Measurements from ENCODE around the gene BLOC1S1. TPM values are rescaled to one million over a fixed set of nuclear protein-coding genes. Genes with fewer than 3 reads are reported as not detected.

The BLOC1S1 gene
- total RNA-seq (100 to 1,000 TPM; 173 to 356 (median 317) TPM), polyA plus RNA-seq (100 to 1,000 TPM; 329 to 655 (median 634) TPM)

DNA sequence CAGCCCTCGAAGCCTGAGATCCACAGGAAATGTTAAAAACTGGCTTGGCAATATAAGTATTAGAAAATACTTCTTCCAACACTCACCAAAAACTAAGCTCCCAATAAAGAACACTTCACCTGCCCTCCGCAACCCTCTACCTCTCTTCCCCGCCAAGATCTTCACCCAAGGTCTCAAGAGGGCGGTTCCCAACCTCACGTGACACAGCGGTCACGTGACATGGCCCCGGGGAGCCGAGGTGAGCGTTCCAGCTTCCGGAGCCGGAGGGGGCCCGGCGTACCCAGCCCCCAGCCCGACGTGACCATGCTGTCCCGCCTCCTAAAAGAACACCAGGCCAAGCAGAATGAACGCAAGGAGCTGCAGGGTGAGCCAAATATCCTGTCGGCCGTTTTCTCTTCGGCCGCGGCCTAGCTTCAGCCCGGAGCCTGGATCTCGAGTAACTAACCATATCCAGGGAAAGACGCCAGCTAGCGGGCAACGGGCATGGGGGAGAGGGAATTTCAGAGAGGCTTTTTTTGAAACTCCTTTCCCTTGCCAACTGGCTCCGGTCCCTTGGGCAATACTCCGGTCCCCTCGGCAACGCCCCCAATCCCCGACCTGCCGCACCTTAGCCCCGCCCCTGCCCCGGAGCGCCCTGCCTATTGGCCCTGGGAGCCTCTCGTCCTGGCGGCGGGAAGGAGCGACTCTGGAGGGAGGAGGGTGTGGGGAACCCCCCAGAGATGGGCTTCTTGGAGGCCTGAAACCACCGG, at the start of gene BLOC1S1:
Gene BLOC1S1 (plus strand): TSS at position 214 of the 749 bp plus-strand sequence. CDS start 6 bp downstream, at position 220.
- TF ChIP-seq, protein P1, sequence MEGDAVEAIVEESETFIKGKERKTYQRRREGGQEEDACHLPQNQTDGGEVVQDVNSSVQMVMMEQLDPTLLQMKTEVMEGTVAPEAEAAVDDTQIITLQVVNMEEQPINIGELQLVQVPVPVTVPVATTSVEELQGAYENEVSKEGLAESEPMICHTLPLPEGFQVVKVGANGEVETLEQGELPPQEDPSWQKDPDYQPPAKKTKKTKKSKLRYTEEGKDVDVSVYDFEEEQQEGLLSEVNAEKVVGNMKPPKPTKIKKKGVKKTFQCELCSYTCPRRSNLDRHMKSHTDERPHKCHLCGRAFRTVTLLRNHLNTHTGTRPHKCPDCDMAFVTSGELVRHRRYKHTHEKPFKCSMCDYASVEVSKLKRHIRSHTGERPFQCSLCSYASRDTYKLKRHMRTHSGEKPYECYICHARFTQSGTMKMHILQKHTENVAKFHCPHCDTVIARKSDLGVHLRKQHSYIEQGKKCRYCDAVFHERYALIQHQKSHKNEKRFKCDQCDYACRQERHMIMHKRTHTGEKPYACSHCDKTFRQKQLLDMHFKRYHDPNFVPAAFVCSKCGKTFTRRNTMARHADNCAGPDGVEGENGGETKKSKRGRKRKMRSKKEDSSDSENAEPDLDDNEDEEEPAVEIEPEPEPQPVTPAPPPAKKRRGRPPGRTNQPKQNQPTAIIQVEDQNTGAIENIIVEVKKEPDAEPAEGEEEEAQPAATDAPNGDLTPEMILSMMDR (IDR thresholded peaks at IDR 0.05): peak in 1 of 4 experiments; percentile 13
- TF ChIP-seq POLR2AphosphoS5 (IDR thresholded peaks at IDR 0.05) (peak; percentile 83 to 90 (median 85)), EP300 (IDR thresholded peaks at IDR 0.05) (peak in 2 of 4 donors; percentile 78 to 86), POLR2A (IDR thresholded peaks at IDR 0.05) (peak; percentile 42 to 54)
- Histone ChIP-seq H3K4me1 (peaks cover 0 to 87% (median 79%) of the 10 kb centered on the region in 4 donors), H3K4me3 (peak within 1 kb of the TSS; percentile 56 to 63 (median 60)), H3K36me3 (no peaks in the 10 kb centered on the region), H3K27ac (peak within 1 kb of the TSS; percentile 100), H3K9me3 (no peaks in the 10 kb centered on the region), H3K27me3 (no peaks in the 10 kb centered on the region)
- peak; percentile 98 for DNase-seq
- 0% methylated on average over 42 of the region's 42 CpGs for WGBS, 2 donors
- intact Hi-C loops (cut with DNase I): no loop called here

- TF ChIP-seq POLR2AphosphoS5 (IDR thresholded peaks at IDR 0.05) (no peak), EP300 (IDR thresholded peaks at IDR 0.05) (no peak), POLR2A (IDR thresholded peaks at IDR 0.05) (no peak)
- TF ChIP-seq, protein P1 (IDR thresholded peaks at IDR 0.05): no peak
- no peaks in the 10 kb centered on the region for H3K36me3 ChIP-seq
- no peaks in the 10 kb centered on the region for H3K4me1 ChIP-seq
- no peak overlapping the region for H3K27ac ChIP-seq
- WGBS, 2 donors: 68 to 82% methylated on average over 7 of the region's 7 CpGs
- no peaks in the 10 kb centered on the region for H3K27me3 ChIP-seq
- no peaks in the 10 kb centered on the region for H3K9me3 ChIP-seq
- DNase-seq: no peak
- H3K4me3 ChIP-seq: no peak overlapping the region
- intact Hi-C loops (cut with DNase I): no loop called here
These were observed 49.3 kb upstream of the BLOC1S1 start for GRCh38 chr12:55666508-55666907.

DNA sequence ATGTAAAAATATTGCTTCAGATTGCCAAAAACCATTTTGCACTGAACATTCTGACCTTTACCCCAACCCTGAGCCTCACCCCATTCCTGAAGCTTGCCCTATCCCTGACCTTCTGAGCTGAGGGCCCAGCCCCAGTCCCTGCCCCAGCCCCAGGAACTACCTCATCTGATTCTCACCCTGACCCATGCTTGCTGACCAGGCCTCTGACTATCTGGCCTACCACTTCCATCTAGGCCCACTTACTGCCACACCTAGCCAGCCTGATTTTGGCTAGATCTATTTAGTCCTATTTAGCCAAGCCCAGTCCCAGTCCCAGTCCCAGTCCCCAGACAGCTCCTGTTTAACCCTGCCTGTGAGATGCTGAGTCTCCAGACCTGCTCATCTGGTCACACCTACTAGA, 45.6 kb upstream of the BLOC1S1 start:
- TF ChIP-seq POLR2AphosphoS5 (IDR thresholded peaks at IDR 0.05) (no peak), POLR2A (IDR thresholded peaks at IDR 0.05) (no peak)
- Histone ChIP-seq H3K36me3 (no peaks in the 10 kb centered on the region), H3K4me3 (no peak overlapping the region), H3K27ac (no peak overlapping the region), H3K27me3 (no peaks in the 10 kb centered on the region), H3K9me3 (no peaks in the 10 kb centered on the region), H3K4me1 (no peaks in the 10 kb centered on the region)
- peak; percentile 34 for DNase-seq
- intact Hi-C loops (cut with DNase I): no loop called here

- H3K36me3 ChIP-seq: no peaks in the 10 kb centered on the region
- H3K9me3 ChIP-seq: no peaks in the 10 kb centered on the region
- no peak for DNase-seq
- H3K27me3 ChIP-seq: no peaks in the 10 kb centered on the region
- no peak overlapping the region for H3K27ac ChIP-seq
- H3K4me1 ChIP-seq: no peaks in the 10 kb centered on the region
- intact Hi-C loops (cut with DNase I): no loop called here
- no peak overlapping the region for H3K4me3 ChIP-seq
- TF ChIP-seq POLR2AphosphoS5 (IDR thresholded peaks at IDR 0.05): no peak
- TF ChIP-seq, protein P1 (IDR thresholded peaks at IDR 0.05): no peak
- no peak for TF ChIP-seq EP300 (IDR thresholded peaks at IDR 0.05)
- TF ChIP-seq POLR2A (IDR thresholded peaks at IDR 0.05): no peak
- WGBS, 2 donors: 13 to 54% methylated on average over 4 of the region's 4 CpGs
These were observed 44.1 kb upstream of the BLOC1S1 start for GRCh38 chr12:55671746-55672145.

DNA sequence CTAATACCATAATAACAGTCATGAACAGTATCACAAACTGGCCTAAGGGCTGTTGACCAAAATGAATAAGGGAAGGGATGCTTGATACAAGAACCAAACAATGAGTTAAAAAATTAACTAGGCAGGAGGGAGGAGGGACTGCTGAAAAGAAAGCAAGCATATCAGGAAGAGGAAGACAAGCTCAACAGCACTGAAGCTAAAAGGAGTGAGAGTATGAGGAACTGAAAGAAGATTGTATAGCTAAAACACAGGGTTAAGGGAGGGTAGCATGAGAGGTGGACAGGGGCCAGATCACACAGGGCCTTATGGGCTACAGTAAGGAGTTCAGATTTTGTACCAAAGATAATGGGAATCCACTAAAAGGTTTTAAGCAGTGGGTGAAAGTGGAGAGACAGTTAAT, 42.2 kb upstream of the BLOC1S1 start:
- DNase-seq: peak; percentile 36
- Histone ChIP-seq H3K4me1 (no peaks in the 10 kb centered on the region), H3K27me3 (no peaks in the 10 kb centered on the region), H3K4me3 (no peak overlapping the region), H3K9me3 (no peaks in the 10 kb centered on the region), H3K36me3 (no peaks in the 10 kb centered on the region), H3K27ac (no peak overlapping the region)
- intact Hi-C loops (cut with DNase I): no loop called here
- TF ChIP-seq, protein P1 (IDR thresholded peaks at IDR 0.05): no peak
- TF ChIP-seq POLR2A (IDR thresholded peaks at IDR 0.05) (no peak), POLR2AphosphoS5 (IDR thresholded peaks at IDR 0.05) (no peak), EP300 (IDR thresholded peaks at IDR 0.05) (no peak)

Data from sigmoid colon (tissue), 7 donors.